Mesenteric fat pad (tissue), 1 donor: Measurements from ENCODE around the gene FBN1. TPM values are rescaled to one million over a fixed set of nuclear protein-coding genes. Genes with fewer than 3 reads are reported as not detected.

Source experiments
- DNase-seq: peaks from one replicate; pipeline ENCODE4 v3.0.0-alpha.2; 2020; ENCODE audit warnings: low spot score
- total RNA-seq: library from RNA; stranded (reverse); fragmentation: NEBNext Ultra II Directional; extraction: Animal tissue kit (Norgen Biotek cat#: 25700); gene quantifications from one replicate; pipeline ENCODE4 v1.2.1, GENCODE V29; 2021
- donor health status: DM: yes; HTN: yes; CAD: no.

FBN1 gene
- total RNA-seq, 1 donor from 2014 or later, result 297 TPM

- no peak for DNase-seq
These were observed 205.4 kb downstream of the FBN1 start for GRCh38 chr15:48440084-48440483.

GRCh38 chr15:48437178-48437577 is 208.3 kb downstream of the FBN1 start:
- DNase-seq, result no peak

- DNase-seq, result no peak
These were observed 210.2 kb downstream of the FBN1 start for GRCh38 chr15:48435321-48435720.

GRCh38 chr15:48433226-48433886 is 212.2 kb downstream of the FBN1 start:
- no peak for DNase-seq

GRCh38 chr15:48432688-48433087 is 212.8 kb downstream of the FBN1 start:
- no peak for DNase-seq

GRCh38 chr15:48427960-48428547 is 217.5 kb downstream of the FBN1 start:
- no peak for DNase-seq

- DNase-seq, result no peak
These were observed 218.0 kb downstream of the FBN1 start for GRCh38 chr15:48427479-48427878.

- no peak for DNase-seq
These were observed 218.6 kb downstream of the FBN1 start for GRCh38 chr15:48426941-48427340.

- DNase-seq, result no peak
These were observed 219.5 kb downstream of the FBN1 start for GRCh38 chr15:48426044-48426443.

- DNase-seq, result no peak
These were observed 220.5 kb downstream of the FBN1 start for GRCh38 chr15:48425051-48425450.

- DNase-seq, result no peak
These were observed 221.5 kb downstream of the FBN1 start for GRCh38 chr15:48423896-48424475.

GRCh38 chr15:48423342-48423741 is 222.2 kb downstream of the FBN1 start:
- DNase-seq, result no peak

- no peak for DNase-seq
These were observed 223.1 kb downstream of the FBN1 start for GRCh38 chr15:48422401-48422800.

GRCh38 chr15:48421362-48421761 is 224.1 kb downstream of the FBN1 start:
- no peak for DNase-seq

GRCh38 chr15:48419896-48420295 is 225.6 kb downstream of the FBN1 start:
- DNase-seq, result no peak

GRCh38 chr15:48418343-48418742 is 227.2 kb downstream of the FBN1 start:
- no peak for DNase-seq

- DNase-seq, result no peak
These were observed 229.2 kb downstream of the FBN1 start for GRCh38 chr15:48416301-48416700.

- DNase-seq, result no peak
These were observed 230.2 kb downstream of the FBN1 start for GRCh38 chr15:48415036-48415886.

GRCh38 chr15:48414015-48414414 is 231.5 kb downstream of the FBN1 start:
- no peak for DNase-seq

GRCh38 chr15:48413304-48413703 is 232.2 kb downstream of the FBN1 start:
- no peak for DNase-seq

- DNase-seq, result no peak
These were observed 233.4 kb downstream of the FBN1 start for GRCh38 chr15:48411971-48412591.
